OCI-LY7 (cell line): Measurements from ENCODE around the gene ZMYM1.

ENCODE experiments used
- CTCF ChIP-seq: fragments of 200-600 bp; sonication (generic); conservative IDR thresholded peaks from 2 replicates; pipeline ENCODE4 v1.5.1; 2014; ENCODE audit warnings: mild to moderate bottlenecking, antibody characterized with exemption, low read length, moderate library complexity, mixed read lengths
- EZH2phosphoT487 ChIP-seq: fragments of 200-600 bp; sonication (generic); IDR thresholded peaks from 2 replicates; pipeline ENCODE4 v1.6.1; 2018; ENCODE audit warnings: low read depth, borderline replicate concordance, mild to moderate bottlenecking, mixed run types, antibody characterized with exemption, low read length, moderate library complexity, mixed read lengths

- TF ChIP-seq CTCF (no peak), EZH2phosphoT487 (no peak)
Measured at GRCh38 chr1:35069746-35070145, 9.4 kb upstream of the ZMYM1 start.
